Measurements from ENCODE around the gene FOXJ3.

DNA sequence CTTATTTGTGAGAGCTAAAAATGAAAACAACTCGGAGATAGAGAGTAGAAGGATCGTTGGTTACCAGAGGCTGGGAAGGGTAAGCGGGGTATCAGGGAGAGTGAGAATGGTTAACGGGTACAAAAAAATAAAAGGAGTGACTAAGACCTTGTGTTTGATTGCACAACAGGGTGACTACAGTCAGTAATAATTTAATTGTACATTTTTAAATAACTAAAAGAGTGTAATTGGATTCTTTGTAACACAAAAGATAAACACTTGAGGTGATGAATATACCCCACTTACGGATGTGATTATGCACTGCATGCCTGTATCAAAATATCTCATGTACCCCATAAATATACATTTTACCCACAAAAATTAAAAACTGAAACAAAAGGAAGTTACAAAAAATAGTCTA lies 29.4 kb downstream of the FOXJ3 start:
- TF ChIP-seq EZH2 (IDR thresholded peaks at IDR 0.05; ENCODE audit: borderline replicate concordance, low read length) = no peak
- TF ChIP-seq, protein P1, sequence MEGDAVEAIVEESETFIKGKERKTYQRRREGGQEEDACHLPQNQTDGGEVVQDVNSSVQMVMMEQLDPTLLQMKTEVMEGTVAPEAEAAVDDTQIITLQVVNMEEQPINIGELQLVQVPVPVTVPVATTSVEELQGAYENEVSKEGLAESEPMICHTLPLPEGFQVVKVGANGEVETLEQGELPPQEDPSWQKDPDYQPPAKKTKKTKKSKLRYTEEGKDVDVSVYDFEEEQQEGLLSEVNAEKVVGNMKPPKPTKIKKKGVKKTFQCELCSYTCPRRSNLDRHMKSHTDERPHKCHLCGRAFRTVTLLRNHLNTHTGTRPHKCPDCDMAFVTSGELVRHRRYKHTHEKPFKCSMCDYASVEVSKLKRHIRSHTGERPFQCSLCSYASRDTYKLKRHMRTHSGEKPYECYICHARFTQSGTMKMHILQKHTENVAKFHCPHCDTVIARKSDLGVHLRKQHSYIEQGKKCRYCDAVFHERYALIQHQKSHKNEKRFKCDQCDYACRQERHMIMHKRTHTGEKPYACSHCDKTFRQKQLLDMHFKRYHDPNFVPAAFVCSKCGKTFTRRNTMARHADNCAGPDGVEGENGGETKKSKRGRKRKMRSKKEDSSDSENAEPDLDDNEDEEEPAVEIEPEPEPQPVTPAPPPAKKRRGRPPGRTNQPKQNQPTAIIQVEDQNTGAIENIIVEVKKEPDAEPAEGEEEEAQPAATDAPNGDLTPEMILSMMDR (conservative IDR thresholded peaks at IDR 0.05 in 1 of 2, IDR thresholded peaks at IDR 0.05 in 1 of 2; ENCODE audit: extremely low read depth in 1 of 2, insufficient read depth in 1 of 2, low read depth in 1 of 2, low read length in 2 of 2) = no peak
